Skin epidermis (tissue), 12 donors: ENCODE results near the gene TXNRD2.
"Not testable (repeated sequence)": the region's sequence is repeated elsewhere in the genome, so short reads cannot be mapped to it uniquely, and the experiment has no call there.

Source experiments
- H3K27ac ChIP-seq, 21 experiments: fragments of 200-600 bp; sonication (generic) in 11 of 21; one replicate each; pipeline ENCODE4 v1.5.0; 2020; ENCODE audit warnings: mild to moderate bottlenecking in 3 of 21, inconsistent platforms in 2 of 21, moderate library complexity in 2 of 21
- H3K4me3 ChIP-seq, 7 experiments: fragments of 200-600 bp; sonication (generic) in 2 of 7; one replicate each; pipeline ENCODE4 v1.5.0; 2020; ENCODE audit warnings: inconsistent platforms in 2 of 7, mild to moderate bottlenecking in 2 of 7, moderate library complexity in 1 of 7

Gene TXNRD2

DNA sequence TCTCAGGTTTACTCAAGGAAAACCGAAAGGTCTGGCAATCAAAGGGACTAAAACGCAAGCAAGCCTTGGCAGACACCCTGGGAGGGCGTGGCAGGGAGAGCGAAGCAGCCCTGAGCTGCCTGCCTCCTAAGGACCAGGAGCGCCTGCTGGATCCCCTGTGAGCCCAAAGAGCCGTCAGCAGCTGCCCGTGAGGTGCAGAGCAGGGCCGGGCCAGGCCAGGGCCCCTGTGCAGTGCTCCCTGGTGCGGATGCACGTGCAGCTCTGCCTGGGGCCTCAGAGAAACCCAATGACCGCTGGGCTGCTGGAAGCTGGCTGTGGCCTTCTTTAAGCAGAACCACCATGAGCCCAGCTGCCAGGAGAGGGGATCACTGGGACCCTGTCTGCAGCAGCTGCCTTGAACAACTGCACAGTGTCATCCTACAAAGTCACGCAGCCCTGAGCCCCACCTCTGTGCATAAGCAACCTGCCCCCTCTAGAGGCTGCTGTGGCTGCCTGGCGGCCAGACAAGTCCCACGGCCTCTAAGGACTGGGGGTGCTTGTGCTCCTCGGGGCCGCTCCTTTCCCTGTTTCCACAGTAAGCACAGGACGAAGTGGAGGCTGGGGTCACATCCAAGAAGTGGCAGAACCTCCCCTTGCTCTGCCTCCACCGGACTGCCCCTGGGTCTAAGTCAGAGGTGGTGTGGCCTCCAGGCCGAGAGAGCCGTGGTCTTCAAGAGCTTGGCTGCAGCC is 29.2 kb downstream of the TXNRD2 start:
- no peak overlapping the region for H3K27ac ChIP-seq

DNA sequence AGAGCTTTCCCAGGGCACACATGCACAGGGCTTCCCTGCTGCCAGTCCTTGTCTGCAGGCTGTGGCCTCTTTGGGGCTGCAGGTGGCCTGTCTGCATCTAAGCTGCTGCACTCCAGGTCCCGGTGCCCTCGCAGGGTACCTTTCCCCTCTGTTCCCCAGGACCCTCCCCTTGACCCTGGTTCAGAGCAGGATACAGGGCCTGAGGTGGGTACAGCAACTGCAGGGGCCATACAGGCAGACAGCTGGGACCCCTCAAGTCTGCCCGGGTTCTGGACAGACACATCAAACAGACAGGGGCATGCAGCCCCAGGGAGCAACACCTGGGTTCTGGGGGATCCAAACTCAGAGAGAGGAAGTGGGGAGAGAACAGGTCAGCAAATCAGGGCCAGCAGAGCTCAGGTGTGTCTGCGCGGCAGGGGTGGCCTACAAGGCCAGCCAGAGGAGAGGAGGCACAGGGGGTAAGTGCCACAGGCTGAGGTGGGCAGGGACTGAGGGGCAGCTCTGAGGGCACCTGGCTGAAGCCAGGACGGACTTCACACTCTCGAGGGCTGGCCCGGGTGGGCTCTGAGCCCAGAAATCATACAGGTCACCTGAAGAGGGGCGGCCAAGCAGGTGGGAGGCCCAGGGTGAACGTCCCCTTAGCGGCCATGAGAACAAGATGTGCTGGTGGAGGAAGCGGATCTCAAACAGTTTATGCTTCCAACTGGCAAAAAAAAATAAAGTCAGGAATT is 29.9 kb downstream of the TXNRD2 start:
- no peak overlapping the region for H3K4me3 ChIP-seq
- H3K27ac ChIP-seq, result no peak overlapping the region

More for the DNA sequence above, 29.2 kb downstream of the TXNRD2 start:
- H3K4me3 ChIP-seq, result no peak overlapping the region

DNA sequence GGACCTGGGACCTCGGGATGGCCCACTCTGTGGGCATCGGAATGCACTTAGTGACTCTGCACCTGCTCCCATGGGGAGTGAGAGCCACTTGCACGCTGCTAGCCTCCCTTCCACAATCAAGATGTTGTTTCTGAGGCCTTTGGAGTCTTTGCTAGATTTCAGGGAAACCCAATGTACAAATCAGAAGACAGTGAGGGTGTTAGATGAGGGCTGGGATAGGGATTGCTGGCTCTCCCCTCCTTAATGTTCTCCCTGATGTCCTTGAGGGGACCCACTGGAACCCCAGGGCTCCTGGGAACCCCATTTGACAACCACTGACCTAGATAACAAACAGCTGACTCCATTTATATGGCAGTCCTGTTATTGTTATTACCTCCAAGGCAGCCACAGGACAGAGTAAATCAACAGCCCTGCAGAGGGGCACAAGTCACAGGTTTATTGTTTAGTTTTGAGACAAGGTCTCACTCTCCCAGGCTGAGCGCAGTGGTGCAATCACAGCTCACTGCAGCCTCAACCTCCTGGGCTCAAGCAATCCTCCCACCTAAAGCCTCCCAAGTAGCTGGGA is 31.4 kb downstream of the TXNRD2 start:
- Histone ChIP-seq H3K27ac (no peak overlapping the region), H3K4me3 (no peak overlapping the region)

DNA sequence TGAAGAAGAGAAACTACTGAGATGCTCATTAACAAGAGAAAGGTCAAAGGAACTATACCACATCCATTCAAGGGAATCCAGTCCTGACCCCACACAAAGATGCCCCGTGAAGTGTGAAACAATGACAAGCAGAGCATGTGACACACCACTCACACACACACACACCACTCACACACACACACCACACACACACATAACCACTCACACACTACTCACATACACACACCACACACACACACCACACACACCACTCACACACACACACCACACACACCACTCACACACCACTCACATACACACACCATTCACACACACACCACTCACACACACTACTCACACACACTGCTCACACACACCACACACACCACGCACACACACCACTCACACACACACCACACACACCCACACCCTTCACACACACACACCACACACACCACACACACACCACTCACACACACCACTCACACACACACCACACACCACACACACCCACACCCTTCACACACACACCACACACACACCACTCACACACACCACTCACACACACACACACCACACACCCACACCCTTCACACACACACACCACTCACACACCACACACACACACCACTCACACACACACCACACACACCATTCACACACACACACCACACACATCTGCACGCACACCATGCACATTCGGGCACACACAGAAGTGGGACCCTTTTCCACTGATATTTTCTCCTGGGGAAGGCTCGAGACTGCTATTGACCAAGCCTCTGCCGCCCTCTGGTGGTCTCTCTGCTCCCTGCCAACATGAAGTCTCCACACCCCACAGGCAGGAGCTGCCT is 32.1 kb downstream of the TXNRD2 start:
- Histone ChIP-seq H3K27ac (no peak overlapping the region), H3K4me3 (no peak overlapping the region)

DNA sequence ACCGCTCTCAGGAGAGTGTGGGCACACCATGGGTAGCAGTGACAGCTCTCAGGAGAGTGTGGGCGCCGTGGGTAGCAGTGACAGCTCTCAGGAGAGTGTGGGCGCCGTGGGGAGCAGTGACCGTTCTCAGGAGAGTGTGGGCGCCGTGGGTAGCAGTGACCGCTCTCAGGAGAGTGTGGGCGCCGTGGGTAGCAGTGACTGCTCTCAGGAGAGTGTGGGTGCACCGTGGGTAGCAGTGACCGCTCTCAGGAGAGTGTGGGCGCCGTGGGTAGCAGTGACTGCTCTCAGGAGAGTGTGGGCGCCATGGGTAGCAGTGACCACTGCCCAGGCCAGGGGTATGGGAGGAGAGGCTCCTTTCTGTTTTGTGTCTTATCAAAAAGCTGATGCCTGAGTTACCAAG is 33.7 kb downstream of the TXNRD2 start:
- H3K27ac ChIP-seq, H3K4me3 ChIP-seq: not testable (repeated sequence)

DNA sequence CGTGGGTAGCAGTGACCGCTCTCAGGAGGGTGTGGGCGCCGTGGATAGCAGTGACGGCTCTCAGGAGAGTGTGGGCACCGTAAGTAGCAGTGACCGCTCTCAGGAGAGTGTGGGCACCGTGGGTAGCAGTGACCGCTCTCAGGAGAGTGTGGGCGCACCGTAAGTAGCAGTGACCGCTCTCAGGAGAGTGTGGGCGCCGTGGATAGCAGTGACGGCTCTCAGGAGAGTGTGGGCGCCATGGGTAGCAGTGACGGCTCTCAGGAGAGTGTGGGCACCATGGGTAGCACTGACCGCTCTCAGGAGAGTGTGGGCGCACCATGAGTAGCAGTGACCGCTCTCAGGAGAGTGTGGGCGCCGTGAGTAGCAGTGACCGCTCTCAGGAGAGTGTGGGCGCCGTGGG is 34.8 kb downstream of the TXNRD2 start:
- not testable (repeated sequence) for H3K27ac ChIP-seq, H3K4me3 ChIP-seq

DNA sequence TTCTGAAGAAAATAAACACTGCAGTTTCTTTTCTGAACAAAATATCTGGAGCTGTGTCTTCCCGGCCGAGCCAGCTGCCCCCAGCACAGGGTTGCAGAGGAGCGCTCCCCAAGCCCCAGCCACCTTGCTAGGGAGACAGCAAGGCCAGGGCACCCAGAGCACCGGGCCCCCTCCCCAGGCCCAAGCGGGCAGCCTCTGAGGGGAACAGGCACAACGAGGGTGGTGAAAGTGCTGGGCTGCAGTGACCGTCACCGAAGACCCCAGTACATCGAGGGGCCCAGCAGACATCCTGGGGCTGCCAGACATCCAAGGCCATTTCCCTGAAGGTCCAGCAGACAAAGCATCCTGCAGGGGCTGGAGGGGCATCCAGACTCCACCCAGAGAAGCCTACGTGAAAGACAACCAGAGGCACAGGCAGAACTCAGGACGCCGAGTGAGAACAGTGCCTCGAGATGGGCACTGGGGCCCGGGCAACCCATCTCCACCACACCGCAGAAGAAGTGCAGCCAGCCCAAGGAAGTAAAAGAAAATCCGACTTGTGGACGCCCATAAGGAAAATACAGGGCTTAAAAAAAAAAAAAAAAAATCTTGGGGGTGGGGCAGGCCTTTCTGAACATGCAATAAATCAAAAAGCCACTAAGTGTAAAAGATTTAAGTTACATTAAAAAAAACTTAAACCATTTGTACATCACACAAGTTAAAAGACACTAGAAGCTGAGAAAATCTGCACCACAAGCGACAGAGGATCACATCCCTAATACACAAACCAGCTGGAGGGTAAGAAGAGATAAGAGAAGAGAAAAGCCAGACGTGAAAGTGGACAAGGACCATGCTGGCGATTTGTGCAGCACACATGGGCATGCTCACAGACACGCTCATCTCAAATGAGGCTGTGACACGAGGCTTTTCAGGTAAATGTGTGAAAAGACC is 36.0 kb downstream of the TXNRD2 start:
- H3K4me3 ChIP-seq, result no peak overlapping the region
- peak overlapping the region in 2 of 21 experiments; percentile 47 to 60 for H3K27ac ChIP-seq

DNA sequence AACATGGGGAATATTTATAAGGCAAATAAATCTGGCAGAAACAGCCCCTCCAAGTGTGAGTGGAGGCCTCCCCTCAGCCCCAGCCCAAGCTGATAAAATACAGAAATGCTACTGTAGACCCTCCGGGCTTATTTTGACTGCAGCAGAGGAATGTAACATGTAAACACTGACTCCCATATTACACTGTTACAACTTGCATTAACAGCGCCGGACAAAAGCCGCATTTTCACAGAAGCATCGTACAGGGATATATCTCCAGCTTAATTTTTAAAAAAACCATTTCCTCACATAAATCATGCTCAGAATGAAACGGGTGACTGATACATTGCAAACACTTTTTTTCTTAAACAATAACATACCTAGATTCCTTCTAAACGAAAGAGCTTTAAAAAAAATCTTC is 36.7 kb downstream of the TXNRD2 start:
- H3K27ac ChIP-seq, result peak overlapping the region in 2 of 21 experiments; percentile 47 to 70
- no peak overlapping the region for H3K4me3 ChIP-seq

DNA sequence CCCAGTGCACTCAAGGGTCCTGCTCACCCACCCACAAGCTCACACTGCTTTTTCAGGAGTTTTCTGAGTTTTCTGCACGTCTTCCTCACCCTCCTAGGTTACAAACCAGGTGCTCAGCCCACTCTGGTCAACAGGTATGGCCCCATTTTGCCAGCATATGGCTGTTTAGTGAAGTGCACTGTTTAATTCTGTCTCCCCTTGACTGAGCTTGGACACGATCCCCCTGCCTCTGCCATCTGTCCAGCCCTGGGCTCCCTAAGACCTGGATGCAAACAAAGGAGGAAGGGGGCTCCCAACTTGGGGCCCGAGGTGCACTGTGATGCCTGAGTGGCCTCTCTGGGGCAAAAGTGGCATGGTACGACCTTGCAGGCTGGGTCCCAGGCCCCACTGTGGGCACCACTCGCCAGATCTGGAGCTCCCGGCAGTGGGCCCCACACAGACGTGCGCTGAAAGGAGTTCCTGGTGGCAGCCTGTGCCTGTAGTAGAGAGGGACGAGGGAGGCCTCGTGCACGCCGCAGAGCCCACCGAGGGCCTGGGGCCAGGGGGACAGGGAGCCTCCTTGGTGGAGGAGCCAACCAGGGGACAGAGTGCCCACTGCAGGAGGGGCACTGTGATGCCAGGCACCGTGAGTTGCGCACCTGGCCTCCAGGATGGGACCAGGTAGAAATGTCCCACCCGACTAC is 37.3 kb downstream of the TXNRD2 start:
- H3K27ac ChIP-seq, result peak overlapping the region in 3 of 21 experiments; percentile 20 to 70 (median 58)
- no peak overlapping the region for H3K4me3 ChIP-seq

DNA sequence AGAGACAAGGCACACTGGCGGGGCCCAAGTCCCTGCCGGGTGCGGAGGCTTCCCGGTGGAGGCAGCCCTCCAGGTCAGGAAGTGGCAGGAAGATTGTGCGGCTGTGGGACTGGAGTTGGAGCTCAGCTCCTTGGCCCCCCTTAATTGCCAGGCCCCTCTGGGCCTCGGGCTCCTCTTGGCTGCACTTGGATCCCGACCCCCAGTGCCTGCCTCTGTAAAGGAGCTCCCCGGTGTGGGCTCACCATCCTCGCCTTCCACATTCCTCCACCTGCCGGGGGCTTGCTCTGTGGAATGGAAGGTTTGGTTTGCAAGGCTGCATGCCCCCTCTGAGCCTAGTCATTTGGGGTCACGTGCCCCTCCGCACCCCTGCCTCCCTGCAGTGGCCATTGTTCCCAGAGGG is 38.1 kb downstream of the TXNRD2 start:
- peak overlapping the region in 1 of 21 experiments; percentile 70 for H3K27ac ChIP-seq
- H3K4me3 ChIP-seq, result no peak overlapping the region

DNA sequence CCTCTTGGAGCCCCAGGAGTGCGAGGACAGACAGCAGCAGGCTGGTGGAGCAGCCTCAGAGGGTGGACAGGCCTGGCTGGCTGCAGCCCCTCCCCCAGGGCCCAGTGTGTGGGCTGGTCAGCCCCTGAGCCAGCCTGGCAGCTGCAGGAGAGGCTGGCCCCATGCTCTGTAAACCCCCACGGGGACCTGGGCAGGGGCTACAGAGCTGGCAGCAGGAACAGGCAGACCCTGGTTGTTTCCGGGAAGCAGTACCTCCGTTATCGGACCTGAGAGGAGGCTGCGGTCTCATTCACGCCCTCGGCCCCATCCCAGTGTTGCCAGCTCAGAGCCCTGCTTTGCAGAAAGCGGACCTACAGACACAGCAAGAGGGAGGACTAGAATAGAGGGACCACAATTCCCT is 38.6 kb downstream of the TXNRD2 start:
- no peak overlapping the region for H3K4me3 ChIP-seq
- peak overlapping the region in 1 of 21 experiments; percentile 62 for H3K27ac ChIP-seq

DNA sequence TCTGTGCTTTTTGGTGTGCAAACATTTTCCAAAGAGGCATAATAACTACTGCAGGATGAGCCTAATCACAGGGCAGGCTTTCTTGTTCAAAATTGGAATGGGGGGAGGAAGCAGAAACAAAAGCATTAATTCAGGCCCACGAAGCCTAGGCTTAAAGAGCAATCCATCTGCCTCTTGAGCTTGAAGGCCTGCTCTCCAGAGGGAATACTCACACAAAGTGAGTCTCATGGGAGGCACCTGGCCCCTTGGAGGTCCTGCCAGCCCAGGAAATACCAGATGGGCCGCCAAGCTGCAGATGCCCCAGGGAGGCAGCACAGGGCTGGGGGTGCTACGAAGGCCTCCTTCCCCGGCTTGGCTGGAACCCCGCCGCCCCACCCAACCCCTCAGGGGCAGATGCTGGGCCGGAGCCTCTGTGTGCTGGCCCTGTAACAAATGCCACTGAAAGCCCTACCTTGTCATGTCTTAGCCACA is 39.3 kb downstream of the TXNRD2 start:
- H3K4me3 ChIP-seq, result no peak overlapping the region
- peak overlapping the region in 1 of 21 experiments; percentile 62 for H3K27ac ChIP-seq

DNA sequence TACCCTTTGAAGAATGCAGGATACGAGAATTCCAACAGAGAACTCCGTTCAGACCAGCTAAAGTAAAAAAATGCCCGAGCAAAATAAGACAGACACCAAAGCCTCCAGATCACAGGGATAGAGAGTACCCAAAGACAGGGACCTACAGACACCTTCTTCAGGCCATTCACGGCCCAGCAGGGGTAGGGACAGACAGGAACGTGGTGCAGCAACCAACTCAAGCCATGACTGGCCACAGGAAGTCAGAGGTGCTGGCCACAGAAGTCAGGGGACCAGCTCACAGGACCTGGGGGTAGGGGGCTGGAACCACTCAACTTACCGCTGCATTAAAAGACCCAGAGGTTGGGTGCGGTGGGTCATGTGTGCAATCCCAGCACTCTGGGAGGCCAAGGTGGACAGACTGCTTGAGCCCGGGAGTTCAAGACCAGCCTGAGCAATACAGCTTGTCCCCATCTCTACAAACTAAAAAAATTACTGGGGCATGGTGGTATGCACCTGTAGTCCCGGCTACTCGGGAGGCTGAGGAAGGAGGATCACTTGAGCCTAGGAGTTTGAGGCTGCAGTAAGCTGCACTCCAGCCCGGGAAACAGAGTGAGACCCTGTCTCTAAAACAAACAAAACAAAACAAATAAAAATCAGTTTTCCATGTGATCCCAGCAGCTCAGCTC is 39.9 kb downstream of the TXNRD2 start:
- peak overlapping the region in 1 of 21 experiments; percentile 62 for H3K27ac ChIP-seq
- H3K4me3 ChIP-seq, result no peak overlapping the region

DNA sequence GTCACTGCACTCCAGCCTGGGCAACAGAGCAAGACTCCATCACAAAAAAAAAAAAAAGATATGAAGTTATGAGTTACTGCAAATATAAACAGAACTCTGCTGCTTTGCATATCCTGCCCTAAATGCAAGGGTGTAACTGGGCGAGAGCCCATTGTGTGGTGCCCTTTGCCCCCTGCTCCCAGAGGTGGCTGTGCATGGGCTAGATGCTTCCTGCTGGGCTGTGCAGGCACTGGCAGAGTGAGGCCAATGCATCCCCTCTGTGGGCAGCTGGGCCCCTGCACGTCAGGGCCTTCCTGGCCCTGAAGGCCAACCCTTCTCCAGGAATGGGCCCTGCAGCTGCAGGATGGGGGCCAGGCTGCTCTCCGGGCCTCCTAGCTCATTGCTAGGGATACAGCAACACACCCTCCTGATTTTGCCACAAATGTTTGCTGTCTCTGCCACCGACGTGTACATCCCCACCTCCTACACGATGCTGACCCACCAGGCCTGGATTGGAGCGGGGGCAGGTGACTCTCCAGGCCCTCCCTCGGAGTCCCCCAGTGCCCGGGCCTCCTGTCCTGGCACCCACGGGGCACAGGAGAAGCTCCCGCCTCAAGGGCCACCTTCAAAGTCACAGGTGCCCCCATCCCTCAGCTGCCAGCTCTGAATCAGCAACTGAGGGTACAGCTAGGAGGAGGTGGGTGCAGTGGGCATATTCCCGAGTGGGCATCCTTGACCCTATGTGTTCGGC is 40.7 kb downstream of the TXNRD2 start:
- H3K4me3 ChIP-seq, result no peak overlapping the region
- no peak overlapping the region for H3K27ac ChIP-seq

DNA sequence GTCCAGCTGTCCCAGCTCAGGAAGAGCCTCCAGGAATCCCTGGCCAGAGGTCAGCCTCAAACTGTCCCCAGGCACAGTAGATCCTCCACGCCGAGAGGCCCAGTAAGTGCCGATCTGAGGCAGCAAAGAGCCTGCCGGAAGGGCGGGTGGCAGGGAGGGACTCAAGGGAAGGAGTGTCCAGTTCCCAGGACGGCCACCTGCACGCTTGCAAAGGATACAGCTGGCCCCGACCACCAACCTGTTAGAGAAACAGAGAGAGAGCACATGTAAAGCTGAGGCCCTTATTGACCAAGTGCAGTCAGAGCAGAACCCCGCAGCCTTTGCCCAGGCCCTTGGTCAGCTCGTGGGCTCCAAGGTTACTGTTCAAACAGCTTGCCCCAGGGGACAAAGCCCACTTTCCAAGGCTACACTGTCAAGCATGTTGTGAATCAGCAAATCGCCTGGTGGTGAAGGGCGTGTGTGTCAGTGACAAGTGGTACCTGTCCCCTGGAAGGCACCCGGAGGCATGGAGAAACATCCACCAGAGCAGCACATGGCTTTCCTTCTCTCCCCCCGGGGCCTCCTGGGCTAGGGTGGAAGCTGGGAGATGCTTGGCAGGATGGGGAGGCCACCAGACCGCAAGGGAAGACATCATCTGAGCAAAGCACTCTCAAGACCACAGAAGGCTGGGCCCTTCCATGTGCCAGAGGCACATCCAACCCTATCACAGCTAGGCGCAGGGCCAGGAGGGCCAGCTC is 42.6 kb downstream of the TXNRD2 start:
- Histone ChIP-seq H3K27ac (peak overlapping the region in 2 of 21 experiments; percentile 15 to 22), H3K4me3 (no peak overlapping the region)

DNA sequence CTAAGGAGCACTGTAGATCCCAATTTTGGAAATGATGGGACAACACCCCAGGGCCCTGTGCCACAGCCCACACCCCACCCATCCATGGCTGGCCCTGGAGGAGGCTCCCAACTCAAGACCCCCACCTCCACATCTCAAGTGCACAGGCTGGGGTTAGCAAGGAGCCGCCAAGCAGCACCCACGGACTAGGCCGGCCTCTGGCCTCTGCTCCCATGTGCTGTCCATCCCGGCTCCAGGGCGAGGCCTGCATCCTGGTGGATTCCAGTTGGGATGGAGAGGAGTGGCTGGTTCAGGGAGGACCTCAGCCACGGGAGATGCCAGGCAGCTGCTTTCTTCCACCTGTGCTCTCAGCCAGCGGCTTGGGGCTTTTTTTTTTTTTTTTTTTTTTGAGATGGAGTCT is 43.5 kb downstream of the TXNRD2 start:
- Histone ChIP-seq H3K4me3 (no peak overlapping the region), H3K27ac (no peak overlapping the region)
